HepG2 (cell line): Measurements from ENCODE around the gene KIF22. TPM values are rescaled to one million over a fixed set of nuclear protein-coding genes. Genes with fewer than 3 reads are reported as not detected.

Source experiments
- ATF1 ChIP-seq: IDR thresholded peaks from 2 replicates; pipeline ENCODE4 v1.6.1; 2016; ENCODE audit warnings: mild to moderate bottlenecking, control low read depth
- FOXM1 ChIP-seq: sonication (generic); formaldehyde crosslinking; IDR thresholded peaks from 2 replicates; pipeline ENCODE4 v1.5.0; 2020; ENCODE audit warnings: missing genetic modification reagents
- NKX3-1 ChIP-seq: sonication (generic); formaldehyde crosslinking; IDR thresholded peaks from 2 replicates; pipeline ENCODE4 v1.5.0; 2020; ENCODE audit warnings: missing genetic modification reagents
- SP1 ChIP-seq, 2 experiments: fragments of 450-650 bp in 1 of 2; sonication (generic) in 1 of 2; formaldehyde crosslinking in 1 of 2; IDR thresholded peaks; 2 replicates each; pipeline versions ENCODE4 v1.4.0 to v1.6.1; 2016 to 2020; ENCODE audit warnings: missing genetic modification reagents in 1 of 2
- TBX3 ChIP-seq: fragments of 450-650 bp; IDR thresholded peaks from 2 replicates; pipeline ENCODE4 v1.6.1; 2017; ENCODE audit warnings: antibody characterized with exemption, mild to moderate bottlenecking, inconsistent platforms, borderline replicate concordance
- polyA plus RNA-seq, 8 experiments: library from polyadenylated mRNA; depleted of rRNA in 3 of 8; stranded (reverse) in 7 of 8; unstranded in 1 of 8; fragments of >200 nt; fragmentation: Illumina TruSeq in 4 of 8; extraction: Trizol in 4 of 8; gene quantifications; 2 replicates each; pipeline versions ENCODE4 v1.2.1 to v1.2.3, GENCODE V29; 2011 to 2016; ENCODE audit warnings: low read depth in 4 of 8, missing spikeins in 1 of 8, mixed read lengths in 1 of 8; ENCODE audit not compliant: insufficient read depth in 1 of 8
- total RNA-seq, 5 experiments: library from RNA; depleted of rRNA; stranded (reverse); fragments of >200 nt; fragmentation: Illumina TruSeq; extraction: Trizol; gene quantifications; 2 replicates each; pipeline ENCODE4 v1.2.3, GENCODE V29; 2016; ENCODE audit warnings: low read depth in 1 of 5
- TF ChIP-seq, protein P1 (sequence below): sonication (generic); formaldehyde crosslinking; IDR thresholded peaks from 2 replicates; pipeline ENCODE4 v1.4.0; 2020; ENCODE audit warnings: missing genetic modification reagents, borderline replicate concordance
- TF ChIP-seq, protein P2 (sequence below): sonication (generic); formaldehyde crosslinking; IDR thresholded peaks from 2 replicates; pipeline ENCODE4 v1.4.0; 2020; ENCODE audit warnings: missing genetic modification reagents, borderline replicate concordance
- TF ChIP-seq, protein P3 (sequence below): sonication (generic); formaldehyde crosslinking; IDR thresholded peaks from 2 replicates; pipeline ENCODE4 v1.4.0; 2020; ENCODE audit warnings: mild to moderate bottlenecking, missing genetic modification reagents, borderline replicate concordance
- TF ChIP-seq, protein P4 (sequence below): sonication (generic); formaldehyde crosslinking; conservative IDR thresholded peaks from 2 replicates; pipeline ENCODE4 v1.4.0; 2020; ENCODE audit warnings: missing genetic modification reagents
- TF ChIP-seq, protein P5 (sequence below): sonication (generic); formaldehyde crosslinking; conservative IDR thresholded peaks from 2 replicates; pipeline ENCODE4 v1.4.0; 2020; ENCODE audit warnings: missing genetic modification reagents
- TF ChIP-seq, protein P6 (sequence below): sonication (generic); formaldehyde crosslinking; IDR thresholded peaks from 2 replicates; pipeline ENCODE4 v1.4.0; 2020; ENCODE audit warnings: mild to moderate bottlenecking, missing genetic modification reagents

Gene KIF22
- total and polyA plus RNA-seq, 2 of the 13 experiments (the other 11 are each of a cell fraction or from before 2014, with no cell fraction given): 95.8 to 118 TPM

DNA sequence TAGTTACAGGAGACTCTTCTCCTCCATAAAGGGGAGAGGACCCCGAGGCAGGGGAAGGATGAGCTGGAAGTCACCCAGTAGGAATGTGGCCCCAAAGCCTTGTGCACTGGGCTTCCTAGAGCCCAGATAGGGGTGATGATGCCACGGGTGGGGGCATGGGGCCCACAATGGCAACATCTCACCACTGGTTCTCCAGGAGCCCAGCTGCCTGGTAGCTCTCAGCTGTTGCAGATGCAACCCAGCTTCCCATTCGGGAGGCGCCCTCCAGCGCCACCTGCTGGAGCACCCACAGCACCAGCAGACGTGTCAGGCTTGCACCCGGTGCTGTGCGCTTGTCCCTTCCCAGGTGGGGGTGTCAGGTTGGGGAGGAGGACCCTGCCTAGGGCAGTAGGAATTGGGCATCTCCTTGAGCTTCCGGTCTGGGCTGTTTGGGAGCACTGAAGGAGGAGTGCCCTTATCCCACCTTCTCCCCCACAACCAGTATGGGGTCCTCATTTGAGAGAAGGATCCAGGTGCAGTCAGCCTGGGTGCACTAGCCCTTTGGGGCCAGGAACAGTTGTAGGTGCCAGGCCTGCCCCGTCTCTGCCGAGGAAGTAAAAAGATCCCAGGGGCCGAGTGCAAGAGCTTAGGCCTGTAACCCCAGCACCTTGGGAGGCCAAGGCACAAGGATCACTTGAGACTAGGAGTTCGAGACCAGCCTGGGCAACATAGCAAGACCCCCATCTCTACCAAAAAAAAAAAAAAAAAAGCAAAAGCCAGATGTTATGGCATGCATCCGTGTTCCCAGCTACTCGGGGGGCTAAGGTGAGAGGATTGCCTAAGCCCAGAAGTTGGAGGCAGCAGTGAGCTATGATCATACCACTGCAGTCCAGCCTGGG is 58.1 kb downstream of the KIF22 start (continued):
- TF ChIP-seq, protein P1, sequence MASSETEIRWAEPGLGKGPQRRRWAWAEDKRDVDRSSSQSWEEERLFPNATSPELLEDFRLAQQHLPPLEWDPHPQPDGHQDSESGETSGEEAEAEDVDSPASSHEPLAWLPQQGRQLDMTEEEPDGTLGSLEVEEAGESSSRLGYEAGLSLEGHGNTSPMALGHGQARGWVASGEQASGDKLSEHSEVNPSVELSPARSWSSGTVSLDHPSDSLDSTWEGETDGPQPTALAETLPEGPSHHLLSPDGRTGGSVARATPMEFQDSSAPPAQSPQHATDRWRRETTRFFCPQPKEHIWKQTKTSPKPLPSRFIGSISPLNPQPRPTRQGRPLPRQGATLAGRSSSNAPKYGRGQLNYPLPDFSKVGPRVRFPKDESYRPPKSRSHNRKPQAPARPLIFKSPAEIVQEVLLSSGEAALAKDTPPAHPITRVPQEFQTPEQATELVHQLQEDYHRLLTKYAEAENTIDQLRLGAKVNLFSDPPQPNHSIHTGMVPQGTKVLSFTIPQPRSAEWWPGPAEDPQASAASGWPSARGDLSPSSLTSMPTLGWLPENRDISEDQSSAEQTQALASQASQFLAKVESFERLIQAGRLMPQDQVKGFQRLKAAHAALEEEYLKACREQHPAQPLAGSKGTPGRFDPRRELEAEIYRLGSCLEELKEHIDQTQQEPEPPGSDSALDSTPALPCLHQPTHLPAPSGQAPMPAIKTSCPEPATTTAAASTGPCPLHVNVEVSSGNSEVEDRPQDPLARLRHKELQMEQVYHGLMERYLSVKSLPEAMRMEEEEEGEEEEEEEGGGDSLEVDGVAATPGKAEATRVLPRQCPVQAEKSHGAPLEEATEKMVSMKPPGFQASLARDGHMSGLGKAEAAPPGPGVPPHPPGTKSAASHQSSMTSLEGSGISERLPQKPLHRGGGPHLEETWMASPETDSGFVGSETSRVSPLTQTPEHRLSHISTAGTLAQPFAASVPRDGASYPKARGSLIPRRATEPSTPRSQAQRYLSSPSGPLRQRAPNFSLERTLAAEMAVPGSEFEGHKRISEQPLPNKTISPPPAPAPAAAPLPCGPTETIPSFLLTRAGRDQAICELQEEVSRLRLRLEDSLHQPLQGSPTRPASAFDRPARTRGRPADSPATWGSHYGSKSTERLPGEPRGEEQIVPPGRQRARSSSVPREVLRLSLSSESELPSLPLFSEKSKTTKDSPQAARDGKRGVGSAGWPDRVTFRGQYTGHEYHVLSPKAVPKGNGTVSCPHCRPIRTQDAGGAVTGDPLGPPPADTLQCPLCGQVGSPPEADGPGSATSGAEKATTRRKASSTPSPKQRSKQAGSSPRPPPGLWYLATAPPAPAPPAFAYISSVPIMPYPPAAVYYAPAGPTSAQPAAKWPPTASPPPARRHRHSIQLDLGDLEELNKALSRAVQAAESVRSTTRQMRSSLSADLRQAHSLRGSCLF (CRISPR knock-in tag): no peak
- TF ChIP-seq, protein P2, sequence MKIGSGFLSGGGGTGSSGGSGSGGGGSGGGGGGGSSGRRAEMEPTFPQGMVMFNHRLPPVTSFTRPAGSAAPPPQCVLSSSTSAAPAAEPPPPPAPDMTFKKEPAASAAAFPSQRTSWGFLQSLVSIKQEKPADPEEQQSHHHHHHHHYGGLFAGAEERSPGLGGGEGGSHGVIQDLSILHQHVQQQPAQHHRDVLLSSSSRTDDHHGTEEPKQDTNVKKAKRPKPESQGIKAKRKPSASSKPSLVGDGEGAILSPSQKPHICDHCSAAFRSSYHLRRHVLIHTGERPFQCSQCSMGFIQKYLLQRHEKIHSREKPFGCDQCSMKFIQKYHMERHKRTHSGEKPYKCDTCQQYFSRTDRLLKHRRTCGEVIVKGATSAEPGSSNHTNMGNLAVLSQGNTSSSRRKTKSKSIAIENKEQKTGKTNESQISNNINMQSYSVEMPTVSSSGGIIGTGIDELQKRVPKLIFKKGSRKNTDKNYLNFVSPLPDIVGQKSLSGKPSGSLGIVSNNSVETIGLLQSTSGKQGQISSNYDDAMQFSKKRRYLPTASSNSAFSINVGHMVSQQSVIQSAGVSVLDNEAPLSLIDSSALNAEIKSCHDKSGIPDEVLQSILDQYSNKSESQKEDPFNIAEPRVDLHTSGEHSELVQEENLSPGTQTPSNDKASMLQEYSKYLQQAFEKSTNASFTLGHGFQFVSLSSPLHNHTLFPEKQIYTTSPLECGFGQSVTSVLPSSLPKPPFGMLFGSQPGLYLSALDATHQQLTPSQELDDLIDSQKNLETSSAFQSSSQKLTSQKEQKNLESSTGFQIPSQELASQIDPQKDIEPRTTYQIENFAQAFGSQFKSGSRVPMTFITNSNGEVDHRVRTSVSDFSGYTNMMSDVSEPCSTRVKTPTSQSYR (CRISPR knock-in tag): no peak
- TF ChIP-seq TBX3: no peak
- no peak for TF ChIP-seq ATF1 (CRISPR knock-in tag)
- TF ChIP-seq, protein P3, sequence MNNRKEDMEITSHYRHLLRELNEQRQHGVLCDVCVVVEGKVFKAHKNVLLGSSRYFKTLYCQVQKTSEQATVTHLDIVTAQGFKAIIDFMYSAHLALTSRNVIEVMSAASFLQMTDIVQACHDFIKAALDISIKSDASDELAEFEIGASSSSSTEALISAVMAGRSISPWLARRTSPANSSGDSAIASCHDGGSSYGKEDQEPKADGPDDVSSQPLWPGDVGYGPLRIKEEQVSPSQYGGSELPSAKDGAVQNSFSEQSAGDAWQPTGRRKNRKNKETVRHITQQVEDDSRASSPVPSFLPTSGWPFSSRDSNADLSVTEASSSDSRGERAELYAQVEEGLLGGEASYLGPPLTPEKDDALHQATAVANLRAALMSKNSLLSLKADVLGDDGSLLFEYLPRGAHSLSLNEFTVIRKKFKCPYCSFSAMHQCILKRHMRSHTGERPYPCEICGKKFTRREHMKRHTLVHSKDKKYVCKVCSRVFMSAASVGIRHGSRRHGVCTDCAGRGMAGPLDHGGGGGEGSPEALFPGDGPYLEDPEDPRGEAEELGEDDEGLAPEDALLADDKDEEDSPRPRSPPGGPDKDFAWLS (CRISPR knock-in tag): no peak
- TF ChIP-seq NKX3-1 (CRISPR knock-in tag): no peak
- TF ChIP-seq SP1 (IDR thresholded peaks at IDR 0.05): no peak
- TF ChIP-seq SP1 (CRISPR knock-in tag; IDR thresholded peaks at IDR 0.05): no peak; the same call in 1 of the 2 replicates
- TF ChIP-seq, protein P4, sequence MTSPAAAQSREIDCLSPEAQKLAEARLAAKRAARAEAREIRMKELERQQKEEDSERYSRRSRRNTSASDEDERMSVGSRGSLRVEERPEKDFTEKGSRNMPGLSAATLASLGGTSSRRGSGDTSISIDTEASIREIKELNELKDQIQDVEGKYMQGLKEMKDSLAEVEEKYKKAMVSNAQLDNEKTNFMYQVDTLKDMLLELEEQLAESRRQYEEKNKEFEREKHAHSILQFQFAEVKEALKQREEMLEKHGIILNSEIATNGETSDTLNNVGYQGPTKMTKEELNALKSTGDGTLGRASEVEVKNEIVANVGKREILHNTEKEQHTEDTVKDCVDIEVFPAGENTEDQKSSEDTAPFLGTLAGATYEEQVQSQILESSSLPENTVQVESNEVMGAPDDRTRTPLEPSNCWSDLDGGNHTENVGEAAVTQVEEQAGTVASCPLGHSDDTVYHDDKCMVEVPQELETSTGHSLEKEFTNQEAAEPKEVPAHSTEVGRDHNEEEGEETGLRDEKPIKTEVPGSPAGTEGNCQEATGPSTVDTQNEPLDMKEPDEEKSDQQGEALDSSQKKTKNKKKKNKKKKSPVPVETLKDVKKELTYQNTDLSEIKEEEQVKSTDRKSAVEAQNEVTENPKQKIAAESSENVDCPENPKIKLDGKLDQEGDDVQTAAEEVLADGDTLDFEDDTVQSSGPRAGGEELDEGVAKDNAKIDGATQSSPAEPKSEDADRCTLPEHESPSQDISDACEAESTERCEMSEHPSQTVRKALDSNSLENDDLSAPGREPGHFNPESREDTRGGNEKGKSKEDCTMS (CRISPR knock-in tag): no peak
- no peak for TF ChIP-seq FOXM1 (CRISPR knock-in tag)
- TF ChIP-seq, protein P5, sequence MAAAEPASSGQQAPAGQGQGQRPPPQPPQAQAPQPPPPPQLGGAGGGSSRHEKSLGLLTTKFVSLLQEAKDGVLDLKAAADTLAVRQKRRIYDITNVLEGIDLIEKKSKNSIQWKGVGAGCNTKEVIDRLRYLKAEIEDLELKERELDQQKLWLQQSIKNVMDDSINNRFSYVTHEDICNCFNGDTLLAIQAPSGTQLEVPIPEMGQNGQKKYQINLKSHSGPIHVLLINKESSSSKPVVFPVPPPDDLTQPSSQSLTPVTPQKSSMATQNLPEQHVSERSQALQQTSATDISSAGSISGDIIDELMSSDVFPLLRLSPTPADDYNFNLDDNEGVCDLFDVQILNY (CRISPR knock-in tag): no peak
- TF ChIP-seq, protein P6, sequence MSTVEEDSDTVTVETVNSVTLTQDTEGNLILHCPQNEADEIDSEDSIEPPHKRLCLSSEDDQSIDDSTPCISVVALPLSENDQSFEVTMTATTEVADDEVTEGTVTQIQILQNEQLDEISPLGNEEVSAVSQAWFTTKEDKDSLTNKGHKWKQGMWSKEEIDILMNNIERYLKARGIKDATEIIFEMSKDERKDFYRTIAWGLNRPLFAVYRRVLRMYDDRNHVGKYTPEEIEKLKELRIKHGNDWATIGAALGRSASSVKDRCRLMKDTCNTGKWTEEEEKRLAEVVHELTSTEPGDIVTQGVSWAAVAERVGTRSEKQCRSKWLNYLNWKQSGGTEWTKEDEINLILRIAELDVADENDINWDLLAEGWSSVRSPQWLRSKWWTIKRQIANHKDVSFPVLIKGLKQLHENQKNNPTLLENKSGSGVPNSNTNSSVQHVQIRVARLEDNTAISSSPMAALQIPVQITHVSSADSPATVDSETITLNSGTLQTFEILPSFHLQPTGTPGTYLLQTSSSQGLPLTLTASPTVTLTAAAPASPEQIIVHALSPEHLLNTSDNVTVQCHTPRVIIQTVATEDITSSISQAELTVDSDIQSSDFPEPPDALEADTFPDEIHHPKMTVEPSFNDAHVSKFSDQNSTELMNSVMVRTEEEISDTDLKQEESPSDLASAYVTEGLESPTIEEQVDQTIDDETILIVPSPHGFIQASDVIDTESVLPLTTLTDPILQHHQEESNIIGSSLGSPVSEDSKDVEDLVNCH (CRISPR knock-in tag): no peak
